Calu3 (cell line): Measurements from ENCODE around the gene PAK1. TPM values are rescaled to one million over a fixed set of nuclear protein-coding genes. Genes with fewer than 3 reads are reported as not detected.

ENCODE experiments used
- BruUV-seq: library from RNA; stranded (reverse); fragments of 400-500 nt; replicated peaks from 2 replicates; lab custom pipeline; 2021; lab: Mats Ljungman, UMichigan
- CTCF ChIA-PET: fragments of 300-600 bp; sonication (Branson Sonifier 250); formaldehyde crosslinking; loops from one replicate; lab custom pipeline; 2022; ENCODE audit warnings: antibody characterized with exemption; lab: Charles Lee
- DNase-seq: peaks from one replicate; pipeline ENCODE4 v3.0.0; 2022
- H3K27ac Mint-ChIP-seq: one replicate; pipeline ENCODE4 v1.8.0; 2022; ENCODE audit warnings: mixed read lengths; ENCODE audit not compliant: unreplicated experiment
- H3K27me3 Mint-ChIP-seq: one replicate; pipeline ENCODE4 v1.8.0; 2022; ENCODE audit warnings: mixed read lengths; ENCODE audit not compliant: unreplicated experiment
- H3K36me3 Mint-ChIP-seq: one replicate; pipeline ENCODE4 v1.8.0; 2022; ENCODE audit warnings: mild to moderate bottlenecking, moderate library complexity, mixed read lengths; ENCODE audit not compliant: insufficient read depth, unreplicated experiment
- H3K4me1 Mint-ChIP-seq: one replicate; pipeline ENCODE4 v1.8.0; 2022; ENCODE audit warnings: mild to moderate bottlenecking, low read depth, mixed read lengths; ENCODE audit not compliant: unreplicated experiment
- H3K4me3 Mint-ChIP-seq: one replicate; pipeline ENCODE4 v1.8.0; 2022; ENCODE audit warnings: mild to moderate bottlenecking, low read depth, moderate library complexity, mixed read lengths; ENCODE audit not compliant: unreplicated experiment
- H3K9me3 Mint-ChIP-seq: one replicate; pipeline ENCODE4 v1.8.0; 2022; ENCODE audit warnings: low read depth, mixed read lengths; ENCODE audit not compliant: unreplicated experiment
- CTCF ChIP-seq: fragments of 200-600 bp; IDR thresholded peaks from one replicate; pipeline ENCODE4 v1.8.0; 2022; ENCODE audit warnings: antibody characterized with exemption; ENCODE audit not compliant: unreplicated experiment
- intact Hi-C: fragments of 100-400 bp; cut with micrococcal nuclease; formaldehyde crosslinking; loops from one replicate; pipeline ENCODE4 v1.10.0; 2022; ENCODE audit not compliant: unreplicated experiment
- total RNA-seq: library from RNA; stranded (reverse); gene quantifications from 2 replicates; pipeline ENCODE4 v1.2.3, GENCODE V29; 2022

The PAK1 gene
- total RNA-seq, 1 experiment from 2014 or later, result 58.5 TPM

- H3K27ac Mint-ChIP-seq, result peak overlapping the region; percentile 76
- no peaks in the 10 kb centered on the region for H3K9me3 Mint-ChIP-seq
- DNase-seq, result peak; percentile 76
- intact Hi-C loops, result loop anchor here (1.0 to 5.0 kb wide), 3 partner anchors 59 to 279 kb away; no protein-coding TSS in a partner anchor
- H3K27me3 Mint-ChIP-seq, result no peaks in the 10 kb centered on the region
- H3K4me3 Mint-ChIP-seq, result peak overlapping the region; percentile 73
- CTCF ChIA-PET, result interaction anchor here (0.5 to 1.7 kb wide), 10 partner anchors 11 to 276 kb away, joined by 3 to 10 read pairs (median 4); no protein-coding TSS in a partner anchor
- peak; percentile 21 for TF ChIP-seq CTCF
- H3K36me3 Mint-ChIP-seq, result peaks cover 41% of the 10 kb centered on the region
- BruUV-seq, result no TSS peak
- peaks cover 61% of the 10 kb centered on the region for H3K4me1 Mint-ChIP-seq
These were observed 2.2 kb downstream of the PAK1 start for GRCh38 chr11:77471558-77472193.

GRCh38 chr11:77470971-77471370 lies 2.9 kb downstream of the PAK1 start:
- no peak for TF ChIP-seq CTCF

GRCh38 chr11:77470504-77470903 lies 3.4 kb downstream of the PAK1 start:
- Mint-ChIP-seq H3K36me3 (peaks cover 40% of the 10 kb centered on the region), H3K4me3 (no peak overlapping the region), H3K9me3 (no peaks in the 10 kb centered on the region), H3K4me1 (peaks cover 62% of the 10 kb centered on the region), H3K27ac (peak overlapping the region; percentile 12), H3K27me3 (no peaks in the 10 kb centered on the region)
- TF ChIP-seq CTCF, result no peak
- intact Hi-C loops, result loop anchor here (5.0 kb wide), 2 partner anchors 58 to 278 kb away; no protein-coding TSS in a partner anchor
- no peak for DNase-seq
- no TSS peak for BruUV-seq
- CTCF ChIA-PET, result interaction anchor here (1.6 kb wide), 1 partner anchor 12 kb away, joined by 6 read pairs; no protein-coding TSS in a partner anchor

More at GRCh38 chr11:77470971-77471370, 2.9 kb downstream of the PAK1 start:
- Mint-ChIP-seq H3K4me1 (peaks cover 62% of the 10 kb centered on the region), H3K27ac (peak overlapping the region; percentile 76), H3K36me3 (peaks cover 41% of the 10 kb centered on the region), H3K9me3 (no peaks in the 10 kb centered on the region), H3K4me3 (peak overlapping the region; percentile 73), H3K27me3 (no peaks in the 10 kb centered on the region)
- BruUV-seq, result no TSS peak
- CTCF ChIA-PET, result interaction anchor here (0.5 to 1.7 kb wide), 6 partner anchors 11 to 77 kb away, joined by 3 to 10 read pairs (median 6); no protein-coding TSS in a partner anchor
- intact Hi-C loops, result loop anchor here (1.0 to 5.0 kb wide), 3 partner anchors 59 to 279 kb away; no protein-coding TSS in a partner anchor
- no peak for DNase-seq

GRCh38 chr11:77468527-77468926 lies 5.4 kb downstream of the PAK1 start:
- H3K36me3 Mint-ChIP-seq, result peaks cover 20% of the 10 kb centered on the region
- no TSS peak for BruUV-seq
- TF ChIP-seq CTCF, result no peak
- no peaks in the 10 kb centered on the region for H3K9me3 Mint-ChIP-seq
- intact Hi-C loops, result no loop called here
- no peak overlapping the region for H3K27ac Mint-ChIP-seq
- DNase-seq, result no peak
- H3K4me3 Mint-ChIP-seq, result no peak overlapping the region
- CTCF ChIA-PET, result no interaction called here
- H3K27me3 Mint-ChIP-seq, result no peaks in the 10 kb centered on the region
- H3K4me1 Mint-ChIP-seq, result peaks cover 59% of the 10 kb centered on the region
